ENCODE measurements around the gene CELF1. TPM values are rescaled to one million over a fixed set of nuclear protein-coding genes. Genes with fewer than 3 reads are reported as not detected.

Gene CELF1
- total and polyA plus RNA-seq, 2 of the 4 experiments (the other 2 are of a cell fraction) = 63.3 to 135 TPM

- no peaks in the 10 kb centered on the region for H3K79me1 ChIP-seq (ENCODE audit: low read depth in 1 of 2, low read length in 2 of 2)
- no peak overlapping the region for H2BK15ac ChIP-seq (ENCODE audit: low read depth, low read length)
- H3K9me3 ChIP-seq (ENCODE audit: control insufficient read depth, insufficient read depth, low read length) = no peaks in the 10 kb centered on the region
- DNase-seq (peak; percentile 70), ATAC-seq (ENCODE audit: low read depth) (peak; percentile 74)
- H3K36me3 ChIP-seq (ENCODE audit: control insufficient read depth, insufficient read depth, low read length) = no peaks in the 10 kb centered on the region
- H3K9ac ChIP-seq (ENCODE audit: low read depth, low read length) = no peak overlapping the region
- H3K27ac ChIP-seq (ENCODE audit: insufficient read depth, low read length) = no peak overlapping the region
- no peaks in the 10 kb centered on the region for H3K27me3 ChIP-seq (ENCODE audit: control insufficient read depth, insufficient read depth, low read length)
- peak overlapping the region; percentile 5 for H2AFZ ChIP-seq (replicated peaks; ENCODE audit: low read length, poor library complexity)
- no peaks in the 10 kb centered on the region for H4K20me1 ChIP-seq (ENCODE audit: insufficient read depth, low read length)
- H4K91ac ChIP-seq (ENCODE audit: insufficient read depth, low read depth, low read length) = no peak overlapping the region
- H3K4me3 ChIP-seq (ENCODE audit: insufficient read depth, low read depth, low read length) = no peak overlapping the region
- no peak overlapping the region for H4K5ac ChIP-seq (ENCODE audit: low read depth, low read length)
- H3K4me2 ChIP-seq (ENCODE audit: low read depth, low read length) = no peak overlapping the region
- H3K4ac ChIP-seq (ENCODE audit: low read depth, low read length) = no peak overlapping the region
- H3K18ac ChIP-seq (ENCODE audit: low read depth, low read length) = no peak overlapping the region
- H2AK9ac ChIP-seq (replicated peaks; ENCODE audit: low read depth, low read length, poor library complexity) = no peak overlapping the region
- TF ChIP-seq MAFK (IDR thresholded peaks at IDR 0.05; ENCODE audit: low read depth, low read length) (no peak), FOS (IDR thresholded peaks at IDR 0.05; ENCODE audit: low read depth, low read length) (no peak), CEBPB (IDR thresholded peaks at IDR 0.05; ENCODE audit: low read depth, low read length) (no peak), NFE2L2 (IDR thresholded peaks at IDR 0.05; ENCODE audit: low read depth, low read length) (no peak), POLR2A (IDR thresholded peaks at IDR 0.05; ENCODE audit: low read depth, low read length) (no peak), SMC3 (IDR thresholded peaks at IDR 0.05; ENCODE audit: low read depth, low read length) (no peak), RAD21 (IDR thresholded peaks at IDR 0.05; ENCODE audit: low read length) (no peak), BHLHE40 (IDR thresholded peaks at IDR 0.05; ENCODE audit: low read depth, low read length) (no peak), MXI1 (IDR thresholded peaks at IDR 0.05; ENCODE audit: borderline replicate concordance, low read depth, low read length) (no peak), RFX5 (IDR thresholded peaks at IDR 0.05; ENCODE audit: low read depth, low read length) (no peak), MAZ (IDR thresholded peaks at IDR 0.05; ENCODE audit: borderline replicate concordance, low read depth, low read length) (no peak), RCOR1 (IDR thresholded peaks at IDR 0.05; ENCODE audit: insufficient replicate concordance, low read length) (no peak)
- TF ChIP-seq, protein P1, sequence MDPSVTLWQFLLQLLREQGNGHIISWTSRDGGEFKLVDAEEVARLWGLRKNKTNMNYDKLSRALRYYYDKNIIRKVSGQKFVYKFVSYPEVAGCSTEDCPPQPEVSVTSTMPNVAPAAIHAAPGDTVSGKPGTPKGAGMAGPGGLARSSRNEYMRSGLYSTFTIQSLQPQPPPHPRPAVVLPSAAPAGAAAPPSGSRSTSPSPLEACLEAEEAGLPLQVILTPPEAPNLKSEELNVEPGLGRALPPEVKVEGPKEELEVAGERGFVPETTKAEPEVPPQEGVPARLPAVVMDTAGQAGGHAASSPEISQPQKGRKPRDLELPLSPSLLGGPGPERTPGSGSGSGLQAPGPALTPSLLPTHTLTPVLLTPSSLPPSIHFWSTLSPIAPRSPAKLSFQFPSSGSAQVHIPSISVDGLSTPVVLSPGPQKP (IDR thresholded peaks at IDR 0.05; ENCODE audit: borderline replicate concordance, low read depth, low read length) = no peak
- TF ChIP-seq, protein P2, sequence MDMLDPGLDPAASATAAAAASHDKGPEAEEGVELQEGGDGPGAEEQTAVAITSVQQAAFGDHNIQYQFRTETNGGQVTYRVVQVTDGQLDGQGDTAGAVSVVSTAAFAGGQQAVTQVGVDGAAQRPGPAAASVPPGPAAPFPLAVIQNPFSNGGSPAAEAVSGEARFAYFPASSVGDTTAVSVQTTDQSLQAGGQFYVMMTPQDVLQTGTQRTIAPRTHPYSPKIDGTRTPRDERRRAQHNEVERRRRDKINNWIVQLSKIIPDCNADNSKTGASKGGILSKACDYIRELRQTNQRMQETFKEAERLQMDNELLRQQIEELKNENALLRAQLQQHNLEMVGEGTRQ (IDR thresholded peaks at IDR 0.05; ENCODE audit: low read depth, low read length) = no peak
- TF ChIP-seq, protein P3, sequence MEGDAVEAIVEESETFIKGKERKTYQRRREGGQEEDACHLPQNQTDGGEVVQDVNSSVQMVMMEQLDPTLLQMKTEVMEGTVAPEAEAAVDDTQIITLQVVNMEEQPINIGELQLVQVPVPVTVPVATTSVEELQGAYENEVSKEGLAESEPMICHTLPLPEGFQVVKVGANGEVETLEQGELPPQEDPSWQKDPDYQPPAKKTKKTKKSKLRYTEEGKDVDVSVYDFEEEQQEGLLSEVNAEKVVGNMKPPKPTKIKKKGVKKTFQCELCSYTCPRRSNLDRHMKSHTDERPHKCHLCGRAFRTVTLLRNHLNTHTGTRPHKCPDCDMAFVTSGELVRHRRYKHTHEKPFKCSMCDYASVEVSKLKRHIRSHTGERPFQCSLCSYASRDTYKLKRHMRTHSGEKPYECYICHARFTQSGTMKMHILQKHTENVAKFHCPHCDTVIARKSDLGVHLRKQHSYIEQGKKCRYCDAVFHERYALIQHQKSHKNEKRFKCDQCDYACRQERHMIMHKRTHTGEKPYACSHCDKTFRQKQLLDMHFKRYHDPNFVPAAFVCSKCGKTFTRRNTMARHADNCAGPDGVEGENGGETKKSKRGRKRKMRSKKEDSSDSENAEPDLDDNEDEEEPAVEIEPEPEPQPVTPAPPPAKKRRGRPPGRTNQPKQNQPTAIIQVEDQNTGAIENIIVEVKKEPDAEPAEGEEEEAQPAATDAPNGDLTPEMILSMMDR (conservative IDR thresholded peaks at IDR 0.05; ENCODE audit: low read depth, low read length) = no peak
- H2BK120ac ChIP-seq (ENCODE audit: low read depth, low read length) = no peak overlapping the region
- in situ Hi-C loops (cut with MboI; ENCODE audit: low sequenced_read_pairs) = no loop called here
- H3K4me1 ChIP-seq (ENCODE audit: control insufficient read depth, insufficient read depth, low read length) = no peaks in the 10 kb centered on the region
- no peak overlapping the region for H3K56ac ChIP-seq (ENCODE audit: extremely low read depth, insufficient read depth, low read length)
- H3K9me1 ChIP-seq (ENCODE audit: insufficient read depth, low read length) = peaks cover 3% of the 10 kb centered on the region; the same call in 1 of the 2 replicates
- dilution Hi-C loops (cut with HindIII; ENCODE audit: low sequenced_read_pairs, unreplicated experiment) = no loop called here
- H3K23ac ChIP-seq (ENCODE audit: low read depth, low read length) = no peak overlapping the region
- 61% methylated on average over 3 of the region's 7 CpGs; no CpG with 5 or more reads in 1 of the 2 experiments for WGBS, 2 experiments (ENCODE audit: extremely low coverage in 2 of 2, insufficient read length in 1 of 2)
- H2AK5ac ChIP-seq (ENCODE audit: low read depth, low read length) = no peak overlapping the region
- H3K14ac ChIP-seq (replicated peaks; ENCODE audit: low read depth, low read length) = no peak overlapping the region
- intact Hi-C loops (cut with micrococcal nuclease) = no loop called here
- no peak overlapping the region for H2BK5ac ChIP-seq (ENCODE audit: low read depth, low read length, poor library complexity, severe bottlenecking)
- CTCF ChIA-PET = no interaction called here
- BruUV-seq (replicated peaks) = no TSS peak
- no peak overlapping the region for H4K8ac ChIP-seq (ENCODE audit: low read depth in 2 of 2, low read length in 2 of 2)
- POLR2A ChIA-PET (ENCODE audit: unreplicated experiment) = no interaction called here
- no peak overlapping the region for H2BK20ac ChIP-seq (ENCODE audit: low read depth, low read length)
Measured at GRCh38 chr11:47434011-47434786, 118.7 kb downstream of the CELF1 start.

Data from IMR-90 (cell line).